Mesenchymal stem cell (in vitro differentiated cells and primary cell): Measurements from ENCODE around the gene AP3B1.

Source experiments
- DNase-seq: peaks from one replicate; pipeline ENCODE4 v3.0.0-alpha.2; 2013
- H2AFZ ChIP-seq: one replicate; pipeline ENCODE4 v1.6.1; 2013; ENCODE audit warnings: low read depth, mild to moderate bottlenecking, control low read depth, inconsistent platforms, low read length, moderate library complexity
- H2AK5ac ChIP-seq: 2 replicates; pipeline ENCODE4 v1.6.1; 2013; ENCODE audit warnings: low read length, moderate library complexity, mild to moderate bottlenecking, inconsistent platforms; ENCODE audit not compliant: severe bottlenecking
- H2BK120ac ChIP-seq: one replicate; pipeline ENCODE4 v1.6.1; 2013; ENCODE audit warnings: low read depth, mild to moderate bottlenecking, inconsistent platforms, low read length, moderate library complexity
- H2BK12ac ChIP-seq, 2 experiments: one replicate each; pipeline ENCODE4 v1.6.1; 2013; ENCODE audit warnings: inconsistent platforms in 2 of 2, low read length in 2 of 2, mild to moderate bottlenecking in 2 of 2, moderate library complexity in 2 of 2, control low read depth in 1 of 2
- H2BK15ac ChIP-seq: one replicate; pipeline ENCODE4 v1.6.1; 2013; ENCODE audit warnings: mild to moderate bottlenecking, low read depth, inconsistent platforms; ENCODE audit not compliant: poor library complexity, severe bottlenecking
- H2BK5ac ChIP-seq: 2 replicates; pipeline ENCODE4 v1.6.1; 2013; ENCODE audit warnings: low read depth, mild to moderate bottlenecking, low read length, control low read depth, inconsistent platforms; ENCODE audit not compliant: poor library complexity, severe bottlenecking
- H3K14ac ChIP-seq, 2 experiments: one replicate each; pipeline ENCODE4 v1.6.1; 2013; ENCODE audit warnings: inconsistent platforms in 2 of 2, low read length in 2 of 2, control low read depth in 1 of 2, mild to moderate bottlenecking in 1 of 2, moderate library complexity in 1 of 2
- H3K18ac ChIP-seq, 2 experiments: one replicate each; pipeline ENCODE4 v1.6.1; 2013; ENCODE audit warnings: inconsistent platforms in 2 of 2, low read length in 2 of 2, control low read depth in 1 of 2, low read depth in 1 of 2, mild to moderate bottlenecking in 1 of 2
- H3K23ac ChIP-seq, 2 experiments: one replicate each; pipeline ENCODE4 v1.6.1; 2013; ENCODE audit warnings: inconsistent platforms in 2 of 2, low read length in 2 of 2, mild to moderate bottlenecking in 2 of 2, moderate library complexity in 2 of 2, control low read depth in 1 of 2
- H3K27ac ChIP-seq: 2 replicates; pipeline ENCODE4 v1.5.1; 2013; ENCODE audit warnings: mild to moderate bottlenecking, moderate library complexity, low read length, control low read depth, inconsistent platforms; ENCODE audit not compliant: poor library complexity, severe bottlenecking
- H3K27me3 ChIP-seq, 2 experiments: 2 replicates each; pipeline versions ENCODE4 v1.6.1 to v1.7.0; 2013; ENCODE audit warnings: low read length in 2 of 2, mild to moderate bottlenecking in 2 of 2, moderate library complexity in 2 of 2, control low read depth in 1 of 2, inconsistent platforms in 1 of 2; ENCODE audit not compliant: control insufficient read depth in 1 of 2, insufficient read depth in 1 of 2
- H3K36me3 ChIP-seq, 2 experiments: 2 replicates each; pipeline versions ENCODE4 v1.6.1 to v1.7.0; 2013; ENCODE audit warnings: low read length in 2 of 2, control low read depth in 1 of 2, inconsistent platforms in 1 of 2, low read depth in 1 of 2, mild to moderate bottlenecking in 1 of 2; ENCODE audit not compliant: insufficient read depth in 2 of 2, control insufficient read depth in 1 of 2
- H3K4ac ChIP-seq, 2 experiments: one replicate each; pipeline ENCODE4 v1.6.1; 2013; ENCODE audit warnings: inconsistent platforms in 2 of 2, low read length in 2 of 2, mild to moderate bottlenecking in 2 of 2, moderate library complexity in 2 of 2, control low read depth in 1 of 2, low read depth in 1 of 2
- H3K4me1 ChIP-seq: 2 replicates; pipeline ENCODE4 v1.6.1; 2013; ENCODE audit warnings: low read depth, low read length, control low read depth; ENCODE audit not compliant: control insufficient read depth, insufficient read depth
- H3K4me2 ChIP-seq: 2 replicates; pipeline ENCODE4 v1.6.1; 2013; ENCODE audit warnings: low read length, mild to moderate bottlenecking, inconsistent platforms; ENCODE audit not compliant: poor library complexity, severe bottlenecking
- H3K4me3 ChIP-seq, 2 experiments: 2 replicates each; pipeline versions ENCODE4 v1.5.1 to v1.7.0; 2013; ENCODE audit warnings: low read length in 2 of 2, mild to moderate bottlenecking in 2 of 2, control low read depth in 1 of 2, low read depth in 1 of 2; ENCODE audit not compliant: insufficient read depth in 1 of 2
- H3K79me1 ChIP-seq: replicated peaks from 2 replicates; pipeline ENCODE4 v1.6.1; 2013; ENCODE audit warnings: mild to moderate bottlenecking, control low read depth, low read length, inconsistent platforms; ENCODE audit not compliant: poor library complexity, severe bottlenecking
- H3K9ac ChIP-seq: 2 replicates; pipeline ENCODE4 v1.7.0; 2013; ENCODE audit warnings: mild to moderate bottlenecking, low read length, moderate library complexity
- H3K9me3 ChIP-seq: 2 replicates; pipeline ENCODE4 v1.7.0; 2013; ENCODE audit warnings: mild to moderate bottlenecking, low read length; ENCODE audit not compliant: control insufficient read depth
- H4K8ac ChIP-seq: one replicate; pipeline ENCODE4 v1.6.1; 2013; ENCODE audit warnings: inconsistent platforms, mild to moderate bottlenecking, low read length, moderate library complexity
- H4K91ac ChIP-seq: one replicate; pipeline ENCODE4 v1.6.1; 2013; ENCODE audit warnings: mild to moderate bottlenecking, low read length, inconsistent platforms
- WGBS: methylation state at CpG from one replicate; pipeline ENCODE4 v1.1.7; 2013; ENCODE audit warnings: mixed read lengths; 5-methylcytosine and 5-hydroxymethylcytosine counted together

Gene AP3B1

DNA sequence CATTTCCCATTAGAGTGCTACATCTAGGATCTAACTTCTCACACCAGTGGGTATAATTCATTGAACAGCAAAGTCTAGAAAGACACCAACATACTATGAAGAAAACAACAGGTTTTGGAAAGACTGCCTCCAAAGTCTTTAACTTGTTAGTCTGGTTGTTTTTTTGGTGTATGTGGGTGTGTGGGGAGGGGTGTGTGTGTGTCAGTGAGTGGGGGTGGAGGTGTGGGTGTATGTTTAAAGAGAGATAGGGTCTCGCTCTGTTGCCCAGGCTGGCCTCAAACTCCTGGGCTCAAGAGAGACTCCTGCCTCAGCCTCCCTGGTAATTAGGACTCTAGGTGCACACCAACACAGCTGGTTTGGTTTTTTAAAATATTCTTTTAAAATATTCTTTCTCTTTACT, 59.7 kb downstream of the AP3B1 start:
- H3K4me1 ChIP-seq: no peaks in the 10 kb centered on the region
- no peak overlapping the region for H2BK5ac ChIP-seq
- no peak overlapping the region for H3K4me2 ChIP-seq
- no peak overlapping the region for H2BK15ac ChIP-seq
- no peak overlapping the region for H3K23ac ChIP-seq
- no peak overlapping the region for H2AK5ac ChIP-seq
- H3K4ac ChIP-seq: no peak overlapping the region
- no peak overlapping the region for H2AFZ ChIP-seq
- no peak overlapping the region for H2BK120ac ChIP-seq
- no peaks in the 10 kb centered on the region for H3K27me3 ChIP-seq
- no peak overlapping the region for H2BK12ac ChIP-seq
- WGBS: no CpG with 5 or more reads among the region's 1 CpG
- no peaks in the 10 kb centered on the region for H3K9me3 ChIP-seq
- no peak overlapping the region for H3K4me3 ChIP-seq
- H3K18ac ChIP-seq: no peak overlapping the region
- H3K79me1 ChIP-seq: peaks cover 12% of the 10 kb centered on the region
- H3K36me3 ChIP-seq: peaks cover 0 to 13% of the 10 kb centered on the region in 2 experiments
- DNase-seq: no peak
- no peak overlapping the region for H4K91ac ChIP-seq
- H3K9ac ChIP-seq: no peak overlapping the region
- H3K14ac ChIP-seq: no peak overlapping the region
- H3K27ac ChIP-seq: no peak overlapping the region
- no peak overlapping the region for H4K8ac ChIP-seq

- Histone ChIP-seq H3K4me1 (no peaks in the 10 kb centered on the region), H3K9ac (no peak overlapping the region), H3K14ac (no peak overlapping the region), H3K18ac (no peak overlapping the region), H4K91ac (no peak overlapping the region), H2BK15ac (no peak overlapping the region), H3K36me3 (peaks cover 0 to 6% of the 10 kb centered on the region in 2 experiments), H3K4me3 (no peak overlapping the region), H3K79me1 (peaks cover 13% of the 10 kb centered on the region), H3K27ac (no peak overlapping the region), H3K4ac (no peak overlapping the region), H2BK120ac (no peak overlapping the region), H4K8ac (no peak overlapping the region), H2BK12ac (no peak overlapping the region), H3K4me2 (no peak overlapping the region), H3K9me3 (no peaks in the 10 kb centered on the region), H3K27me3 (no peaks in the 10 kb centered on the region), H3K23ac (no peak overlapping the region), H2AFZ (no peak overlapping the region), H2AK5ac (no peak overlapping the region), H2BK5ac (no peak overlapping the region)
- DNase-seq: no peak
- 100% methylated on average over 1 of the region's 1 CpG for WGBS
Observed at GRCh38 chr5:78232163-78232562, 62.3 kb downstream of the AP3B1 start.

GRCh38 chr5:78224358-78224757, 70.1 kb downstream of the AP3B1 start:
- Histone ChIP-seq H3K9ac (no peak overlapping the region), H3K27me3 (no peaks in the 10 kb centered on the region), H3K27ac (no peak overlapping the region), H3K9me3 (peaks cover 24% of the 10 kb centered on the region), H3K4me2 (no peak overlapping the region), H3K4me3 (no peak overlapping the region), H3K14ac (no peak overlapping the region), H3K36me3 (peaks cover 7 to 67% of the 10 kb centered on the region in 2 experiments), H3K18ac (no peak overlapping the region), H2AFZ (no peak overlapping the region), H2BK15ac (no peak overlapping the region), H3K4ac (no peak overlapping the region), H2BK5ac (no peak overlapping the region), H3K4me1 (no peaks in the 10 kb centered on the region), H2BK120ac (no peak overlapping the region), H3K23ac (no peak overlapping the region), H4K8ac (no peak overlapping the region), H3K79me1 (peaks cover 13% of the 10 kb centered on the region), H2BK12ac (no peak overlapping the region), H4K91ac (no peak overlapping the region), H2AK5ac (no peak overlapping the region)
- DNase-seq: no peak

DNA sequence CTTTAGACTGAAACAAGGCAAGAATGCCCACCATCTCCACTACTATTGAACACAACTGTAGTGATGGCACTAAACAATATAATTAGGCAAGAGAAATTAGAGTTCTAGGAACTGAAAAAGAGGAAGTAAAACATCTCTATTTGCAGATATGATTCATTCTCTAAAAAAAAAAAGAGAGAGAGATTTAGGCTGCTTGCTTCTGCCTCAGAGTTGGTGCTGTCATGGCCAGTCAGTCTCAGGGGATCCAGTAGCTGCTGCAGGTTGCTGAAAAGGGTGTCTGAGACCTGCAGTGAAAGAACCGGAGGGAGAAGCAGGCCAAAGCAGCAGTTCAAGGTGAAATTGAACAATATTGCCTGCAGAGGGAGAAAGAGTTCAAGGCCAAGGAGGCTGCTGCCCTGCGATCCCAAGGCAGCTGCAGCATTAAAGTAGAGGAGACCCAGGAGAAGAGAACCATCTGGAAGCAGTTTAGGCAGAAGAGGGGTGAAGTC, 72.5 kb downstream of the AP3B1 start:
- Histone ChIP-seq H3K27ac (no peak overlapping the region), H2AFZ (no peak overlapping the region), H3K27me3 (no peaks in the 10 kb centered on the region), H2BK15ac (no peak overlapping the region), H3K23ac (no peak overlapping the region), H2BK5ac (no peak overlapping the region), H4K91ac (no peak overlapping the region), H3K9me3 (peaks cover 24% of the 10 kb centered on the region), H3K79me1 (peaks cover 8% of the 10 kb centered on the region), H4K8ac (no peak overlapping the region), H3K18ac (no peak overlapping the region), H3K4me2 (no peak overlapping the region), H2BK12ac (no peak overlapping the region), H3K4ac (no peak overlapping the region), H3K14ac (no peak overlapping the region), H3K9ac (no peak overlapping the region), H3K36me3 (peaks cover 7 to 64% of the 10 kb centered on the region in 2 experiments), H2BK120ac (no peak overlapping the region), H3K4me3 (no peak overlapping the region), H3K4me1 (peaks cover 2% of the 10 kb centered on the region), H2AK5ac (no peak overlapping the region)
- 79% methylated on average over 2 of the region's 2 CpGs for WGBS
- DNase-seq: no peak
